Measurements from ENCODE around the gene CD7.
"Not testable (repeated sequence)": the region's sequence is repeated elsewhere in the genome, so short reads cannot be mapped to it uniquely, and the experiment has no call there.

Gene CD7

GRCh38 chr17:82317394-82318168 is at the start of gene CD7:
Gene CD7, minus strand, starts transcription at chr17:82317608. Its CDS starts 113 bp downstream, at chr17:82317495.
- DNase-seq = peak; percentile 74

- DNase-seq = no peak
These were observed 49.3 kb upstream of the CD7 start for GRCh38 chr17:82366749-82367148.

DNA sequence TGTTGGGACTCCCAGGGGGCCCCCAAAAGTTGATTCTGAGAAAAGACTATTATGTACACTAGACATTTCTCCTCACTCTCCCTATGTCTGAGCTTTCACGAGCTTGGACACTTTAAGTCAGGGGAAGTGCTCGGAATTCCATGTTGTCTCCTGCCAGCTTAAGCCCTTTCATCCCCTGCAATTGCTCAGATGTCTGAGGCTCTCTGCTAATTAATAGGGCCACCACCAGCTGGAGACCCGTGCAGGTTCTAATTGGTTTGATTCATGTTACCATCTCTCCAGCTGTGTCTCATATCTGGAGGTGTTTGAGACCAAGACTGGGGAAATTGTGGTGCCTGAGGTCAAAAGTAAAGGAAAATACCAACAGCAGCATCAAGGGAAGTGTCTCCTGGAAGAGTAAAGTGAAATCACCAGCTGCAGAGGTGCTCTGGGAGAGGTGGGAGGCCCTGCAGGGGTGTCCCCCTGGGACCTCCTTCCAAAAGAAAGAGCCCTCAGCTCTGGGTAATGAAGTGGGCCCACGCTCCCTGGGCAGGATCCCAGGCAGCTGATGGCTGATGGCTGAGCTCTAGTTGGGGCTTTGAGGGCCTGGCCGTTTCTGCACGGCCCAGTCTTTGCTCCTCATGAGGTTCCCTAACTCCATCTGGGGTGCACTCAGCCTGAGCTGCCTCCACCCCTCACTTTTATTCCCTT is 48.3 kb upstream of the CD7 start:
- no peak for DNase-seq

DNA sequence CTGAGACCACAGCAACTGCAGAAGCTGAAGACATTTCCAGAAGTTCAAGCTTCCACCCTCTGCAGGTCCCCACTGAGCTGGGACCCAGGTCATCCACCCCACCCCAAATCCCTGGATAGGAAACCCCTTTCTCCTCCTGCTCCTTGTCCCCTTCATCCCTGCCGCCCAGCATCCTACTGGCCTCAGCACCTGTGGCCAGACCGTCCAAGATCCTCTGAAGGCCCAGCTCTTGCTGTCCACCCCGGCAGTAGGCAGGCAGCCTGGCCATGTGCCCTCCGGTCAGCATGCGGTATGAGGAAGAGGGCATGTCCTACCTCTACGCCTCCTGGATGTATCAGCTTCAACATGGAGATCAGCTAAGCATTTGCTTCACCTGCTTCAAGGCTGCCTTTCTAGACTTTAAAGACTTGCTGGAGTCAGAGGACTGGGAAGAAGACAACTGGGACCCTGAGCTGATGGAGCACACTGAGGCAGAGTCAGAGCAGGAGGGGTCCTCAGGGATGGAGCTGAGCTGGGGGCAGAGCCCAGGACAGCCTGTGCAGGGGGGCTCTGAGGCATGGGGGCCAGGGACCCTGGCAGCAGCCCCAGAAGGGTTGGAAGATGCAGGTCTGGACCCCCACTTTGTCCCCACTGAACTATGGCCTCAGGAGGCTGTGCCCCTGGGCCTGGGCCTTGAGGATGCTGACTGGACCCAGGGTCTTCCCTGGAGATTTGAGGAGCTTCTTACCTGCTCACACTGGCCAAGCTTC is 44.7 kb upstream of the CD7 start:
- DNase-seq = no peak

- DNase-seq = not testable (repeated sequence)
These were observed 42.2 kb upstream of the CD7 start for GRCh38 chr17:82359451-82360074.

- DNase-seq = no peak
These were observed 41.3 kb upstream of the CD7 start, which contains the start of gene TEX19 for GRCh38 chr17:82358465-82359350. Gene TEX19, plus strand, starts transcription at chr17:82359247. Its CDS starts 2,904 bp downstream, at chr17:82362151.

DNA sequence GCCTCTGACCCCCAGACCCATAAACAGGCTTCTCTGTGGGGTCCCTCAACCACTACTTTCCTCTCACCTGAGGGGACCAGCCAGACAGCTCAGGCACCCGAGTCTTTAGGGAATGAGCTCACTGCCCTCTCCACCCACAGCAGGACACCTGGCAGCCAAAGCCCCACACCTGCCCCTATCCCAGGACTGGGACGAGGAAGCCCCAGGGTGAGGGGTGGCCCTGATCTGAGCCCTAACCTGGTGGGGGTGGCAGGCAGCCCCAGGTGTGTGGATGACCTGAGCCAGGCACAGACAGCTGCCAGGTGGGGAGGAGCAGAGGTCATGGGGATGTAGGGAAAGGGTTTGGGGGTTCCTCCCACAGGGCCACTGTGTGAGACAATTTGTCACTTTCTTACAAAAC is 40.0 kb upstream of the CD7 start:
- no peak for DNase-seq

GRCh38 chr17:82356845-82357355 is 39.5 kb upstream of the CD7 start:
- no peak for DNase-seq

DNA sequence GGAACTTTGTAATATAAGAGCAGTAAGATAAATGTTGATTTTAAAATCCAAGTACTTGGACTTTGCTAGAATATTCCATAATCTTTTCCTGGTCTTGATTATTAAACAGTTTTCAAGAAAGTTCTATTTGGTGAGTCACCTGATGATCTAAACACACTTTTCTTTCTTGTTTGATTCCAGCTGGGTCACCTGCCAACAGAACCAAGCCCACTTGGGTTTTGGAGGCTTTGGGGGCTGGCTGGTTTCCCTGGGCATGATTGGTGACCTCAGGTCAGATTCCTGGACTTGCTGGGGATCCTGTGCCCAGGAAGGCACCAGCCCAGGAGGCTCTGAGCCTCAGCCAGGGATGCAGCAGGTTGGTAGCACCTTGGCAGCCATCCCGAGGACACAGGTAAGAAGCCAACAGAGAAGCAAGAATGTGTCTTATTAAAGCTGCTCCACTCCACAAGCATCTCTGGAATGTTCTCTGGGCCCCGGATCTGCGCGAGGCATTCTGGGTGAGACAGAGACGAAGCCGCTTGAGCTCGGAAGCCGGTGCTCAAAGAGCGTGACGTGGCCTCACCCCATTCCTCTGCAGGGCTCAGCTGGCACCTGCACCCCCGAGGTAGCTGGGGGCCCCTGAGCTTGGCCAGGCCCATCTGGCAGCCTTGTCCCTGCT is 38.5 kb upstream of the CD7 start:
- DNase-seq = no peak

DNA sequence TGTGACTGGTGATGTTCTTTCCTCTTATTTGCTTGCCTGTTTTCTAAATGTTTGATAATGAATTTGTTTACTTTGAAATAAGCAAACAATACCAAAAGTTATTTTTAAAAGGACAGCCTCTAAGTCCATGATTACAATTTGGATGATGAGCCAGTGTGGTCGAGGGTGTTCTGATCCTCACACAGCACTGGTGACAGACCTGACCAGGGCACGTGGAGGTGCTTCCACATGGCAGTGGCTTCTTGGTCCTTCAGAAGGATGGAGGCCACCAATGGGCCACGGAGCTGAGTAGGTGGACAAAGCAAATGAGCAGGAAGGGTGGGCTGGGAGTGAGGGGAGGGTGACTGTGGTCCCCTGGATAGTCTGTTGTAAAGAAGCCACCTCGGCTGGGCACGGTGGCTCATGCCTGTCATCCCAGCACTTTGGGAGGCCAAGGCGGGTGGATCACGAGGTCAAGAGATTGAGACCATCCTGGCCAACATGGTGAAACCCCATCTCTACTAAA is 37.4 kb upstream of the CD7 start:
- DNase-seq = no peak

DNA sequence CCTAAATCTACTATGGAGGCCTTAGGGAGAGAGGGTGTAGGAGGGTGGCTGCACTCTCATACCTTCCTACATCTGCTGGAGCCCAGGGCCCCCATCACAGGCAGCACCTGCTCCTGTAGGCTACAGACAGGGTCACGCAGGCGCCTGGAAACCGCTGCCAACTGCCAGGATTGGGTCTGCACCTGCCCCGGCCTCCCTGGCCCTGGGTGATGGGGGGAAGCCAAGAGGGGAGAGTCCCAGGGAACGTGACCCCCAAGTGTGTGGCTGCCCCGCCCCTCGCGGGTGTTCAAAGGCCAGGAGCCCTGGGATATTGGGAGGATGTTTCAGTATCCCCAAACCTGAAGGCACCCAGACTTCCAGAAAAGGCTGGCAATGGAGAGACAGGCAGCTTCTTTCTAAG is 36.1 kb upstream of the CD7 start:
- DNase-seq = no peak

GRCh38 chr17:82351713-82352488 is 34.5 kb upstream of the CD7 start:
- peak; percentile 77 for DNase-seq

GRCh38 chr17:82351254-82351712 is 33.9 kb upstream of the CD7 start:
- DNase-seq = no peak

DNA sequence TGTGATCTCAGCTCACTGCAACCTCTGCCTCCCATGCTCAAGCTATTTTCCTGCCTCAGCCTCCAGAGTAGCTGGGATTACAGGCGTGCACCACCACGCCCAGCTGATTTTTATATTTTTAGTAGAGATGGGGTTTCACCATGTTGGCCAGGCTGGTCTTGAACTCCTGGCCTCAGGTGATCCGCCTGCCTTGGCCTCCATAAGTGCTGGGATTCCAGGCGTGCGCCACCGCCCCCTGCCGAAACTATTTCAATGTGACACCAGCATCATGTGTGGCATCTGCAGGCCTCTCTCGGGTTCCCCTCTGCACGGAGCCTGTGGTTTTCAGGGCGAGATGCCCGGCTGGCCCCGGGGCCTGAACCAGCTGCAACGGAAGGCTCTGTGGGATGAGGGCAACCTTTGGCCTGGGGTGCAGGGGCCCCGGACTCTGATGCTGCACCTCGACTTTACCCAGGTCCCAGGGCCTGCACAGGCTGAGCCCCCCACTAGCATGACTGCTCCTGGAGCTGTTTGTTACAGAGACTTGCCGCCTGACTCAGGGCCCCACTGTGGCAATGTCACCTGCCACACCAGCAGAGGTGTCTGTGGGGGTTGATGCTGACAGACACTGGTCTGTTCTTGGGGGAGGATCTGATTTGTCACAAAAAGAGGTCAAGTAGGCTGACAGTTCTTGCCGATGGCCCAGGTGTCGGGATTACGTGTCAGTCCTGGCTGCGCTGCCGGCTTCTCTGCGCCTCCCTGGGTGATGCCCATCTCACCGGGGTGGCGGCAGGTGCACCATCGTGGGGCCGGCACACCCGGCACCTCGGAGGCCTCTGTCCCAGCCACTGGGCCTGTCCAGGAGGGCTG is 33.0 kb upstream of the CD7 start:
- peak; percentile 34 for DNase-seq

DNA sequence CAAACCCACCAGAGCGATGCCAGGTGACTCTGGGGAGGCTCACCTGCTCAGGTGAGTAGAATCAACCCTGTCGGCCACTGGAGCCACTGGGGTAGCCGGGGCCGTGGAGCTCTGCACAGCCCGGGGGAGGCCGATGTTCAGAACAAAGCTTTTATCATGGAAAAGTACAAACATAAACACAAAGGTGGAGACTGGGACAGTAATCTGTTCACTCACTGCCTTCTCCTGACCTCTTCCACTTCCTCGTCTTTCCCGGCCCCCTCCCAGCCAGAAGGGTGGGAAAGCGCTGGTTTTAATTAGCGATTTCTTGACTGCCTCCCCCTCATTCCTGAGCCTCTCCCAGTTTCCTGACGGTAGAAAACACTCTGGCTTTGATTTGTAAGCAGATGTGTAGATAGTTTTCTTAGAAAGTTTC is 31.9 kb upstream of the CD7 start:
- no peak for DNase-seq

- DNase-seq = no peak
These were observed 31.5 kb upstream of the CD7 start for GRCh38 chr17:82348866-82349265.

DNA sequence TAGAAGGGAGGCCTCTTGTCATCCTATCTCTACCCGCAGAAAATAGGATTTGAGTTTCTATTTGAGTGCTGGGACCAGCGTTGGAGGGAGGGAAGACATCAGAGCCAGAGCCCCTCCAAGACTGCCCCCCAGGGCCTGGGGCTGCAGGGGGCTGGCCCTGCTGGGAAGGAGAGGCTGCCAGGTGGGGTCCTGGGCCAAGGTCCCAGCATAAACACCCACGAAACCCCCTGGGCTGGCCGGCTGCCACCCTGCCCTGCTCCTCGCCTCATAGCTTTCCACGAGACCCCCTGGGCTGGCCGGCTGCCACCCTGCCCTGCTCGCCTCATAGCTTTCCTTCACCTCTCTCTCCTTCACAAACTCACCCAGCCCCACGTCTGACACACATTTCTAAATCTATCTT is 31.0 kb upstream of the CD7 start:
- DNase-seq = no peak

GRCh38 chr17:82347994-82348393 is 30.6 kb upstream of the CD7 start:
- not testable (repeated sequence) for DNase-seq
